Prostate gland (tissue), 2 donors: ENCODE results near the gene VTA1.

Source experiments
- POLR2A ChIP-seq: fragments of 450-650 bp; IDR thresholded peaks from one replicate; pipeline ENCODE4 v1.6.1; 2016; ENCODE audit warnings: antibody characterized with exemption, mild to moderate bottlenecking
- TF ChIP-seq, protein P1 (sequence below), 4 experiments: fragments of 200-600 bp in 2 of 4; fragments of 450-650 bp in 2 of 4; sonication (generic) in 2 of 4; IDR thresholded peaks; 1 replicate in 3 of 4; 2 replicates in 1 of 4; pipeline ENCODE4 v1.5.1; 2016 to 2019; ENCODE audit warnings: antibody characterized with exemption in 4 of 4, mild to moderate bottlenecking in 2 of 4, moderate library complexity in 2 of 4

DNA sequence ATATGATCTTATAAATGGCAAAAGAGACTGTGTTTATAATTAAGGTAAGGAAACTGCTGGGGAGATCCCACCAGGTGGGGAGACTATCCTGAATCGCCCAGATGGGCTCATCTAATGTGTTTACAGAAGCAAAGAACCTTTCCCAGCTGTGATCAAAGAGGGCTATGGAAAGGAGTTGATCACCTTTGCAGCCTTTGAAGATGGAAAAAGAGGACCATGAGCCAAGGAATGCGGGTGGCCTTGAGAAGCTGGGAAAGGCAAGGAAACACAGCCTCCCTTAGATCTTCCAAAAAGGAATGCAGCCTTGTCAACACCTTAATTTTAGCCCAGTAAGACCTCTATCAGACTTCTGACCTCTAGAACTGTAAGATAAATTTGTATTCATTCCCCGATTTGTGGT is 88.2 kb downstream of the VTA1 start:
- TF ChIP-seq, protein P1, sequence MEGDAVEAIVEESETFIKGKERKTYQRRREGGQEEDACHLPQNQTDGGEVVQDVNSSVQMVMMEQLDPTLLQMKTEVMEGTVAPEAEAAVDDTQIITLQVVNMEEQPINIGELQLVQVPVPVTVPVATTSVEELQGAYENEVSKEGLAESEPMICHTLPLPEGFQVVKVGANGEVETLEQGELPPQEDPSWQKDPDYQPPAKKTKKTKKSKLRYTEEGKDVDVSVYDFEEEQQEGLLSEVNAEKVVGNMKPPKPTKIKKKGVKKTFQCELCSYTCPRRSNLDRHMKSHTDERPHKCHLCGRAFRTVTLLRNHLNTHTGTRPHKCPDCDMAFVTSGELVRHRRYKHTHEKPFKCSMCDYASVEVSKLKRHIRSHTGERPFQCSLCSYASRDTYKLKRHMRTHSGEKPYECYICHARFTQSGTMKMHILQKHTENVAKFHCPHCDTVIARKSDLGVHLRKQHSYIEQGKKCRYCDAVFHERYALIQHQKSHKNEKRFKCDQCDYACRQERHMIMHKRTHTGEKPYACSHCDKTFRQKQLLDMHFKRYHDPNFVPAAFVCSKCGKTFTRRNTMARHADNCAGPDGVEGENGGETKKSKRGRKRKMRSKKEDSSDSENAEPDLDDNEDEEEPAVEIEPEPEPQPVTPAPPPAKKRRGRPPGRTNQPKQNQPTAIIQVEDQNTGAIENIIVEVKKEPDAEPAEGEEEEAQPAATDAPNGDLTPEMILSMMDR (IDR thresholded peaks at IDR 0.05) = no peak
- no peak for TF ChIP-seq POLR2A
